NCI-H510A treated with DMSO at 0.1 percent for 48 hours (cell line): ENCODE data around the gene HOMER2.
A peak's percentile ranks its signal among the peaks of the same experiment; 100 is the strongest.

Experiments used
- DNase-seq: peaks from one replicate; lab custom pipeline; 2025; lab: John Stamatoyannopoulos, UW

HOMER2 gene

DNA sequence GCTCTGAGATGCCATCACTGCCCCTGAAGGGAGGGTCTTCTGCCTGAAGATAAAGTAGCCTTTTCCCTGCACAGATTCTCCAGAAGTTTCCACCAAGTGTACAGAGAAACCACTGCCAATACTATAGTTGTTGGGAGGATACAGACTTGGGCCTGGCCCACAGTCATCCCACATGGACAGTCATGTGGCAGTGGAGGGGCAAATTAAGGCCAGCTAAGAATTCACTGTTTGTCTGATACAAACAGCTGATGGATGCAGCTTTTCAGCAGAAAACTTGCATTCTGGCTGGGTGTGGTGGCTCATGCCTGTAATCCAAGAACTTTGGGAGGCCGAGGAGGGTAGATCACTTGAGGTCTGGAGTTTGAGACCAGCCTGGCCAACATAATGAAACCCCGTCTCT is 22.1 kb downstream of the HOMER2 start:
- no peak for DNase-seq

DNA sequence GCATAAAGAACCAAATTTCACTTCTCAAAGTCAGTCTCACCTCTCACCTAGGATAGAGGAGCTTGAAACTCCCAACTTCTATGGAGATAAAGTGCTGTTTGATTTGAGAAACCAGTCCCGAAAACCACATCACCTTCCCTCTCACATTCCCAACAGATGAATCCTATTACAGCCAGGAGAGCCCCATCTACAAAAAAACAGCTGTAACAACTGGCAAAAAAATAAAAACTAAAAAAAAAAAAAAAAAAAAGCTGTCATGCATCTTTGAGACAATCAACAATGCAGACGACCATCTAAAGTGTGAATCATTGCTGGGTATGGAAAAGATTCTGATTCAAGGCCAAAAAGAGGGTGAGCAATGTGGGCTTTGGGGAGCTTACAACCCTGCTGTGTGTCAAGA is 23.8 kb downstream of the HOMER2 start:
- DNase-seq: no peak

DNA sequence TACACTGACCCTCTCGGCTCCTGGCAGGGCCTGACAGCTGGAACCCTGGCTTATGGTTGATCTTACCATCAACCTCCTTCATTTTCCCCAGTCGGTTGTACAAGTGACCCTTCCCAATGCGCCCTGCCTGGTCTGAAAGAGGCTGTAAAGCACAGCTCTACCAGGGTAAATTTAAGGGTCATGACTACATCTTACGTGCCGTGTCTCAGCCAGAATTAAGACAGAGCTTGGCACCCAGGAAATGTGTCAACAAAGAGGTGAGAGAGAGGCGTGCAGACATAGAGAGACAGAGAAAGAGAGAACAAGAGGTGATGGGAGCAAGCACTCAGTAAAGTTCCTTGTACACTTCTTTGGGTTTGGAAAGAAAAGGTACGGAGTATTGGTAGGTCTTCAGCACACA is 28.8 kb downstream of the HOMER2 start:
- no peak for DNase-seq

DNA sequence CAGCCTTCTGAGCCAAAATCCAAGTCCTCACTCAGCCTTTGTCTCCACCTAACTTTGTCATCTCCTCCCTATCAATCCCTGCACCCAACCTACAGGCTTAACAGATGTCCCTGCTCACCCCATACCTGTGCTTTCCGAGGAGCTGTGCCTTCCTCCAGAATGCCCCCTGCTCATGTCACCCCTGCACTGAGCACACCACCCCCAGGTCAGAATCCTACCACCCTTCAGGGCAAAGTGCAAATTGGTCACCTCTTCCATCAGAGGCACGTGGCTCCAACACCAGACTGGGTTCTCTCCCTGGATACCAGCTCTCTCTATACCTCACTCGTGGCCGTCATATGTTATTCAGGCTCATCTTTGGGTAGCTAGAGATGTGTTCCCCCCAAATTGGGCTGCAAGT is 29.8 kb downstream of the HOMER2 start:
- no peak for DNase-seq

DNA sequence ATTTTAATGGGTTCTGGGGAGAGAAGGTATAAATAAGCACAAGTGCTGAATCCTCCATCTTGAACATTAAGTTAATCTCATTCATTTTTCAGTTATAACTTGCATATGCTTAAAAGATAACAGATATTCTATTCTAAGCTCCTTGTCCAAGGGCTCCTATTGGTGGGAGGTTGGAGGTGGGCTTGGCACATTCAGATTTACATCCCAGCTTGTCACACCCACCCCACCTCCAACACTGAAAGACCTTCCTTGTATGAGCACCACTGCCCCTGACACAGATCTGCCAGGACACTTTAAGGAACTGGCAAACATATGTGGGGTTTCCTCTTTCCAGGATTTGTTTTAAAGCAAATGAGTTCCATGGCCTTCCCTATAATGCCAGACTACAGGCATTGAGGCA is 30.6 kb downstream of the HOMER2 start:
- no peak for DNase-seq

DNA sequence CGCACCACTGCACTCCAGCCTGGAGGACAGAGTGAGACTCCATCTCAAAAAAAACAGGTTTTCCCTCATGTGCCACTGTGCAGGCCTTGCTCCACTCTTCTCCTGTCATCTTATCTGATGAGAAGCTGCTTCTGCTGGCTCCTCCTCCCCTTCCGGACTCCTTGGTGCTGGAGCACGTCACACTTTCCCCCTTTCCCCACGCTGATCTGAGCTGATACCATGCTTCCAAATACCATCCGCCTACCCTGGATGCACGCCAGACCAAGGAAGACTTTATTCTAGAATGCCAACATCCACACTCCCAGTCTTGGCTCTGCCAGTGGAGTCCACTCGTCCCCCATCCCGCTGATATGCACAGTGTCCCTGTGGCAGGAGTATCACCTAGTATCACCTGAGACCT is 31.3 kb downstream of the HOMER2 start:
- DNase-seq: no peak

DNA sequence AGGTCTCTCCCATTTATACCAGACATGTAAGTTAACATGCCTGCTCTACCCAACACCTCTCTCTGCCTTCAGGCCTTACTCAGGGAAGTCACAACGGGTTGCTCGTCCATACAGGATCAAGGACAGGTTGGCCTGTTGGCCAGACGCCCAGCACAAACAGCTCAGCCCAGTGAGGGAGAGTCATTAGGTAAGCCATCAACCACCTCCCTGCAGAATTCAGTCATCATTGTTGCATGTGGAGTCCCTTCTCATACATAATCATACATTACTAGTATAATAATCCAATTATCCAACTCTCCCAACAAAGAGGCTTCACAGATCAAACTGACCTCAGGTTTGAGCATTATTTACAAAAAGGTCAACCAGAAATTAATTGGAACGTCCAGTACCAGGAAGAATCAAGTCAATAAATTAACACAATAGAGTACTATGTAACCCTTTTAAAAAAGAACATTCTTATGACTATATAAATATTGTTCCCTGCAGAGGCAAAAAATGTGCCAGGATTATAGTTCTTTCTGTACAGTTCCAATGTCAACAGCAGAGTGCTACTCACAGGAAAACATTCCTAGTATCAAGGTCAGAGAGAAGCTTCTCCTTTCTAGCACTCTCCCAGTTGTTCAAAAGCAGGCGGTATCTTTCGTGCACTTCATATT is 33.2 kb downstream of the HOMER2 start:
- DNase-seq: no peak

DNA sequence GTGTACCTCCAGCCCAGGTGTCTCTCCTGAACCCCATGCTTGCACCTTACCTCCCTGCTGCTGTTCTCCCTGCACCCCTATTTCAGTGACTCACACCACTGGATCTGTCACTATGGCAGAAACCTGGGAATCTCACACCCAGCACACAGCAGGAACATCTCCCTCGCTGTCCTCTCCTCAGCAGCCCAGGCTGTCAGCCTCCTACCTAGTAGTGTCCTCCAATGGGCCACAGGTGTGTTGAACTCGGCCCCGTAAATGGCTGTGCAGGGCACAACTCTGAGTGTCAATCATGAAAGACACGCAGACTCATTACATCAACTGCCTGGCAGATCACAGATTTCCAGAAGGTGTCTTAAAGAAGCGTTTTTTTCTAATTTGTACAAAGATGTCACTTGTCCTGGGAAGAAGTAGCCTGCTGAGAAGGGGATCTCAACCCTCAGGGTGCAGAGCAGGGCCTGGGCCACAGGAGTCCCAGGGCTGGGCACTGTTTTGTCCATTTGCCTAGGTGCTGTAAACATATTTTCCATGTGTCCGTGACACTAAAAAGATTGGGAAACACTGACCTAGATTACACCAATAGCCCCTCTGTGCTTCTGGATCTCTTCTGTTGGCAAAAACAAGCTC is 33.8 kb downstream of the HOMER2 start:
- no peak for DNase-seq

DNA sequence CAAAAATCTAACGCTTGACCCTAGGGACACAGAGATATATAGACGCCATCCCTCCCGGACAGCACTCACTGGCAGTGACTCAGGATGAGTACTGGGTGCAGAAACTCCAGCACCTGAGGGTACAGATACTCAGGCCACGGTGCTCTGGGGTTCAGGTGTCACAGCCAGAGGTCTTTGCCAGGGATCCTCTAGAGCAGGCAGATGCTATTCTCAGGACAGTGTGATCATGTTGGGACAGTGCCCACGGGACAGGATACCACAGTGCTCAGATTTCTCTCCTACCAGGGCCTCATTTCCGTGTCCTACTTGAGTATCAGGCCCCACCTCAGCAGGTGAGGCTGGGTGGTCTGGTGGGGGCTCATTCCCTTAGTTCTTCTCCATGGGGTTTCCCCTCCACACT is 34.4 kb downstream of the HOMER2 start:
- no peak for DNase-seq

DNA sequence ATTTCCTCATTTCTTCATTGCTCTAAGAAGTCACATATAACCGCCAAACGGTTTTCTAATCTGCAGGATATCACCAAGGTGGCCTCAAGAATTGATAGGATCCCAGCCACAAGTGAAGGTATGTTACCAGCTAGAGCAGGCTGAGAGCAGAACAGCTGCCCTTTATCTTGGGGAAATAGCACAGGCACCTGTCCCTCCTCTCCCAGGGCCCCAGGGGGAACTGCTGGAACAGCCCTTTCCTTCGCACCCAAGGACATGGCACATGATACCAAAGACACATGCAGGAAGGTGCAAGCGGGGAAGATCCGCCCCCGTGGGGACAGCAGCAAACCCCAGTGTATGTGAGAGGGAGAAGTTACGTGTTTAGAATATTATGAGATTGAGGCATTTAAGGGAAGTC is 35.3 kb downstream of the HOMER2 start:
- no peak for DNase-seq

DNA sequence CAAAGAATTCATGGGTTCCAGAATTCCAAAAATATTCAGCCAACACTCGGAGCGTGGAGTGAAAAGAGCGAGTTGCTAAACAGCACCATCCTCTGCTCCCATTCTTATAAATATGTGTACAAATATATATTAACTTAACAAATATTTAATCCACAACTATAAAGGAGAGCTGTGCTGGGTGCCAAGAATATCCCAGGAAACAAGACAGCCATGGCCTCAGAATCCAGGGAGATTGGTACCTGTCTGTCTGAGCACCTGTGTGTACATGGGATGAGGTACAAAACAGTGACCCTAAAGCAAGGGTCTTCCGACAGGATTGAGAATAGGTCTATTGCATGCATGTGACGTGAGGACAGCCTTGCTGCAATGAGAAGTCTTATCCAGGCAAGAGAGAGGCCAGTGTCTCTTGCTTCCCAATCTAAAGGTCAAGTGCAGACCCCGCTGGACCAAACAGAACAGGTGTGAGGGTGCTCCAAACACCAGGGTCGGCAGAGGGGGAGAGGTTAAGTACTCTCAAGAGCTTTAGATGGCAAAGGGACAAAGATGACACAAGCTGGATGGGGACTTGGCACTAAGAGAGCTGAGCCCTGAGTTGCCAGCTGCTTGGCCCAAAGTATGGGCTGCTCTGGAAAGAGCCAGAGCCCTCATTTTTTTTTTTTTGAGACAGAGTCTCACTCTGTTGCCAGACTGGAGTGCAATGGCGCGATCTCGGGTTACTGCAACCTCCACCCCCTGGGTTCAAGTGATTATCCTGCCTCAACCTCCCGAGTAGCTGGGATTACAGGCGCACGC is 36.2 kb downstream of the HOMER2 start:
- no peak for DNase-seq

DNA sequence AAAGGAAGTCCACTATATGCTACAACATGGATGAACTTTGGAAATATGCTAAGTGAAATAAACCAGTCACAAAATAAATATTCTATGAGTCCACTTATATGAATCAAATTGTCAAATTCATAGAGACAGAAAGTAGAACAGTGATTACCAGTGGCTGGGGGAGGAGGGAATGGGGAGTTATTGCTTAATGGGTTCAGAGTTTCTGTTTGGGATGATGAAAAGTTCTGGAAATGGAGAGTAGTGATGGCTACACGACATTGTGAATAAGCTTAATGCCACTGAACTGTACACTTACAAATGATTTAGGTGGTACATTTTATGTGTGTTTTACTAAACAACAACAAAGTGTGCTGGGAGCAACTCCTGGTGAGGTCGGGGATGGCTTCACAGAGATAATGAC is 38.1 kb downstream of the HOMER2 start:
- no peak for DNase-seq

DNA sequence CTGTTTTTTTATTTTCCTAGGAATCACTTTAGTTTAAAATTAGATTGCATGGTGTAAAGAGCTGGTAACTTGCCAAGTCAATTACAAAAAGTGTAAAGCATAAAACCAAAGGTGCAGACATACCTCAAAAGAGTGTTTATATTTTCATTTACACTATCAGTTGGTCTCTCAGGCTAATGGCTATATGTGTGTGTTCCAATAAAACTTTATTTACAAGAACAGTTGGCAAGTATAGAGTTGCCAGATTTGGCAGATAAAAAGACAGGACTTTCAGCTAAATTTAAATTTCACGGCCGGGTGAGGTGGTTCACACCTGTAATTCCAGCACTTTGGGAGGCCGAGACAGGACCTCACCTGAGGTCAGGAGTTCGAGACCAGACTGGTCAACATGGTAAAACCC is 41.1 kb downstream of the HOMER2 start:
- DNase-seq: no peak

DNA sequence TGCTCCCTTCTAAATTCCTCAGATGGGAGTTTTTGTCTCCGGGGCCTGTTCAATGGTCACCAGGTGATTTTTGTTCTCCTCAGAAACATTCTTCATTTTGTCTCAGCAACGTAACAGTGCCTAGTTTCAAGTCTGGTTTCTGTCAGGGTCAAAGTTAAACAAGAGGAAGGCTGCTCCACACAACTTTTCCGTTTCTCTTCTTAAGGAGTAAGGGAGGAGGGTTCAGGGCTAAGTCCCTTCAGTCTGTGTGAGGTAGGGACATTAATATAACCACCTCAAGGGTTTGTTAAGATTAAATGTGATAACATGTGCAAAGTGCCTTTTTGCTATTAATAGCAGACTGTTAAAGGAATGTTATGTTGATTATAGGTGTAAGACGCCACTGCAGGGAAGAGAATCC is 41.8 kb downstream of the HOMER2 start:
- no peak for DNase-seq

DNA sequence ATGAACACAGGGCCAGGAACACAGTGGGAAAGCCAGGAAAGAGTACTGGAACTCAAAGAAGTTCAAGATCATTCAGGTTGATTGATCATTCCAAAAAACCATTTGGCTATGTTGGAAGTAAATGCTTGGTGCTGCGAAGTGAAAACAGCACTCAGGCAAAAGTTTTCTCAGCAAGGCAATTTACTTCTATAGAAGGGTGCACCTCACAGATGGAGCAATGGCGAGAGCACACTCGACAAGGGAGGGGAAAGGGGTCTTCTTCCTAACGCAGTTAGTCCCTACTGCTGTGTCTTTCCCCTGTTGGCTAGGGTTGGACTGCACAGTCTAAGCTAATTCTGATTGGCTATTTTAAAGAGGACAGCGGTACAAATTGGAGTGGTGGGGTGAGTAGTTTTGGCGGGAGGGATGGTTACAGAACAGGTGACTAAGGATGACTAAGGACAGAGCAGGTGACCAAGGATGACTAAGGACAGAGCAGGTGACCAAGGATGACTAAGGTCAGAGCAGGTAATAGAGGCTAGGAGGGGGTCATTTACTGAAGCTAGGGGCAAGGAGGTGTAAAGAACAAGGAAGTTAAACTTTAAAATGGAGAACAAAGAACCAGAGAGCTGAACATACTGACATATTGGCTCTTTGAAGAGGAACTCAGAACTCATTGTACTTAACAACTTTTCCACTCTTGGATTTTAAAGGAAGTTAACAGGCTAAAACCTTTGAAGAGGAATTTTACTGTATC is 43.3 kb downstream of the HOMER2 start:
- no peak for DNase-seq

DNA sequence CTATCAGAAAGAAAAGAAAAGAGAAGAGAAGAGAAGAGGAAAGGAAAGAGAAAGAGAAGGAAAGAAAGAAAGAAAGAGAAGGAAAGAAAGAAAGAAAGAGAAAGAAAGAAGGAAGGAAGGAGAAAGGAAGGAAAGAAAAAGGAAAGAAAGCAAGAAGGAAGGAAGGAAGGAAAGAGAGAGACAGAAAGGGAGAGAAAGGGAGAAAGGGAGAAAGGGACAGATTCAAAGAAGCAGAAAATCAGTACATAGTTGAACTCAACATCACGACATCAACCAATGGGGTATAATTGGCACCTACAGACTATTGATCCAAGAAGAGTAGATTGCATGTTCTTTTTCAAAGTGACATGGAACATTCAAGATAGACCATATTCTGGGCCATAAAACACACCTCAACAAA is 45.2 kb downstream of the HOMER2 start:
- DNase-seq: no peak

DNA sequence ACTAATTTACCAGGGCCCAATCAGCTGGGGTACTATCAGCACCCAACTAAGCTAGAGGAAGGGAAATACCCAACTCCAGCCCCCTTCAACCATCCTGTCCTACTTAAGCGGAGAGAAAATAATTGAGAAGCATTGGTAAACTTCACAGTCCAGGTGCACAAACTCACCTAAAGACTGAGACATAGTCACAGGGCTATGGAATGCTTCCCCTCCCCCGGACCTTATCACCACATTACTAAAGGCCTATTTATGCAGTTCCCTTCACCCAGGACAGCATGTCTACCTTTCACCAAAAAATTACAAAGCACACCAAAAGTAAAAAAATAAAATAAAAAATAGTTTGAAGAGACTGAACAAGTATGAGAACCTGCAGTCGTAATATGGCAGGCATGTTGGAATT is 47.9 kb downstream of the HOMER2 start:
- DNase-seq: no peak

DNA sequence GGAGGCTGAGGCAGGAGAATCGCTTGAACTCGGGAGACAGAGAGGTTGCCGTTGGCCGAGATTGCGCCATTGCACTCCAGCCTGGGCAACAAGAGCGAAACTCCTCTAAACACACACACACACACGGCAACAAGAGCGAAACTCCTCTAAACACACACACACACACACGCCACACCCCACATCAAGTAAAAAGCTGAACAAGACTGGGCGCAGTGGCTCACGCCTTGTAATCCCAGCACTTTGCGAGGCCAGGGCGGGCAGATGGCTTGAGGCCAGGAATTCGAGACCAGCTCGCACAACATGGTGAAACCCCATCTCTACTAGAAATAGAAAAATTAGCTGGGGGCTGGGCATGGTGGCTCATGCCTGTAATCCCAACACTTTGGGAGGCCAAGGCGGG is 49.0 kb downstream of the HOMER2 start:
- no peak for DNase-seq

DNA sequence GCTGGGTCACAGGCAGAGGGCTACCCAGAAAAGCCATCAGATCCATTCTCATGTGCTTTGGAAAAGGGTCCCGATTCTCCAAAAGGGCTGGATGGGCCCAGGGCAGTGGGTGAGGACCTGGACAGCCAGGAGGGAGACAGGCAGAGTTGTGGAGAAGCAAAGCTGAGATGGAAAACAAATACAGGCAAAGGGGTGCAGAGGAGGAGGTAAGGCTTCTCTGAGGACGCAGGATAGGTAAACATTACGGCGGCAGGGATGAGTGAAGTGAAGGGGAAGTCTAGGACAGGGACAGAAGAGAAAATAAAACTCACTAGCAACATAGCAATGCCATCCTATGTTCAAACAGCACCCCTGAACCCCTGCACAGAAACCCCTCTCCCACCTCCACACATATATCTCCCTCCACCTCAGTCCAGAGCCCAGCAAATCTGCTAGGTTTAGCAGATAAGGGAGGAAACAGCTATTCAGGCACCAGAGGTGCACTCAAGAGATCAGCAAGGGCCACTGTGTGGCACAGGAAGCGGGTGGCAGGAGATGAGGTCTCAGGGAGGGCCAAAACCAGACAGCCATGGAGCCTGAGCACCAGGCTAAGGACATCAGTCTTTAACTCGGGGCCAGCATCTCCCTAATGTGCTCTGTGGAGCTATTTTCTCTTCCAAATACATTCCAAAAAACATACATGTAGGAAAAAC is 51.3 kb downstream of the HOMER2 start:
- peak; percentile 6 for DNase-seq

DNA sequence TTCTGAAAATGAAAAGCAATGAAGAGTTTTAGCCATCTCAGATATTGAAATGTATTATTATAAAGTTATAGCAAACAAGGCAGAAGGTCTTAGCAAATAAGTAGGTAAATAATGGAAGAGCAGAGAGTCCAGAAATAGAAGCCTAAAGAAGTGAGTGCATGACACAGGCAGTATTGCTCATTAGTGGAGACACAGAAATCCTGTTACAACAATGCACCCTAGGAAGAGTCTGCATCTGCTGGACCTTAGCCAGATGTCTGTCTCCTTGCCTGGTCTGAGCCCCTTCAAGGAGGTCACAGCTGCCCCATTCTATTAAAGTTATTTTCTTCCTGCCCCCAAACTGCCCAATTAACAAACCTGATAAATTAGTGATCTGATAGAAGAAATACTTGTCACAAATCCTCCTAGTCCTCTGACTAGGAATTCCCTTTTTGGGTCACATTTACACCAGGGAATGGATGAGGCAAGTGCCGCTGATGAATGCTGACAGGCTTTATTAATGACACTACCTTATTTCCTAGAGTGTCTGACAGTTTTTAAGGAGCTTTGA is 51.9 kb downstream of the HOMER2 start:
- no peak for DNase-seq

DNA sequence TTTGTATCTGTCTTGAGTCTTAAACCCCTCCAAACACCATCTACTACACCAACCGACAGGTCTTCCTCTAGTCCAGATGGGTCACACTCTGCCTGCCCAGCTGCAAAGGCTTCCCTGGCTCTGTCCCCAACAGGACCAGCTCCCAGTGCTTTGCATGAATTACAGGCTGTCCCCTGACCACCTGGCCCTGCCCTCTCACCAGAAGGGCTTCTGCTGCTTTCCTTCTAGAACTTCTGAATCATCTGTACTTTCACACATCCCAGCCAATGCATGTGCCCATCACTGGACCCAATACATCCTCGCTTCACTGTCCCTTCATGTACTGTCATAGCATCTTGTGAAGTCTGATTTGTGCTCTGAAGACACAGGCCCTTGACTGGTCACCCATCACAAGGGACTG is 53.6 kb downstream of the HOMER2 start:
- DNase-seq: no peak

DNA sequence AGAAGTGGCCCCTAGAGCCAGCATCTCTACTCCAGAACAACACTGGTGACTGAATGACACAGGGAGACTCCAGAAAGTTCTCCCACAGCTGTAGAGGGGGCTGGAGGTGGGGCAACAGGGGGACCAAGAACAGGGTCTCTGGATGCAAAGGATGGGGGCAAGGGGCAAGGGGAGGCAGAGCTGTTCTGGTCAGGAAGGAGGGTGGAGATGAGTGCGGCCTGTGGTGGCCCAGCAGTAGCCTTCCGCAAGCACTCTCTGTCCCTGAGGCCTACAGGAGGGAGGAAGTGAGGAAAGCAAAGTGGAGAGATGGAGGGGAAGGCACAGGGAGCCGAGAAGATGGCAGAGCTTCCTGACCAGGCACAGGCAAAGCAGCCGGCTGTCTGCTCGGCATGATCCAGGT is 56.5 kb downstream of the HOMER2 start:
- no peak for DNase-seq
